ENCODE data around the gene ZNF536. TPM values are rescaled to one million over a fixed set of nuclear protein-coding genes. Genes with fewer than 3 reads are reported as not detected.

The ZNF536 gene
- total and polyA plus RNA-seq, 2 donors (not counting 3 experiments of a cell fraction or from before 2014, with no cell fraction given) = not detected

DNA sequence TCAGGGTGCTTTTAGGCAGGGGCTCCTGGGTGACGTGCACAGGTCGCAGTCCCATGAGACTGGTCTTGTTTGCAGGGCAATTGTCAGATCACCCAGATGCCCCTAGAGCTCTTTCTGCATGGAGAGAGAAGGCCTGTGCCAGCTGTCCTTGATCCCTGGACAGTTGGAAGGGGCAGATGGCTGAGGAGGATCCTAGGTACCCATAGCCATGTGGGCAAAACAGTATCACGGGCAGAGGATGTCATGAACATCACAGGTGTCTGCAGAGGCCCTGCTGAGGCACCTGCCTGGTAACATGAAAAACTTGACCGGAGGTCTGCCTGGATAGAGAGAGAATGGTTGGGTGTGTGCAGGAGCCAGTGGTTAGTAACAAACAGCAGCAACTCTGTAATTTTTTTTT is 99.3 kb downstream of the ZNF536 start:
- H3K36me3 ChIP-seq (ENCODE audit: control insufficient read depth in 2 of 2, extremely low read depth in 1 of 2, insufficient read depth in 2 of 2, low read length in 2 of 2) = no peaks in the 10 kb centered on the region
- peaks cover 6% of the 10 kb centered on the region for H3K9me3 ChIP-seq (replicated peaks; ENCODE audit: control insufficient read depth, insufficient read depth, low read length)
- DNase-seq (ENCODE audit: low read depth, low spot score) (no peak), FAIRE-seq (no peak)
- intact Hi-C loops (cut with micrococcal nuclease) (no loop called here), dilution Hi-C loops (cut with MboI; ENCODE audit: extremely low pct_ligation_motif_present, low sequenced_read_pairs) (no loop called here)
- no peaks in the 10 kb centered on the region for H3K27me3 ChIP-seq (ENCODE audit: control insufficient read depth in 2 of 2, insufficient read depth in 2 of 2, low read length in 2 of 2)
- no peaks in the 10 kb centered on the region for H4K20me1 ChIP-seq (replicated peaks; ENCODE audit: control insufficient read depth, extremely low read depth, insufficient read depth, low read length)
- ChIA-PET POLR2A (no interaction called here), CTCF (no interaction called here)
- no peak overlapping the region for H3K4me2 ChIP-seq (ENCODE audit: insufficient read depth, low read length)
- no peaks in the 10 kb centered on the region for H3K9me1 ChIP-seq (replicated peaks; ENCODE audit: control insufficient read depth, extremely low read depth, insufficient read depth, low read length)
- BruUV-seq (replicated peaks) = no TSS peak
- no peaks in the 10 kb centered on the region for H3K4me1 ChIP-seq (ENCODE audit: control insufficient read depth, extremely low read depth, insufficient read depth, low read length)
- H3K9ac ChIP-seq (replicated peaks; ENCODE audit: extremely low read depth, insufficient read depth, low read length) = no peak overlapping the region
- H3K27ac ChIP-seq (ENCODE audit: insufficient read depth, low read depth, low read length) = no peak overlapping the region
- H3K4me3 ChIP-seq (replicated peaks in 1 of 3; ENCODE audit: insufficient read depth in 1 of 3, low read depth in 1 of 3, low read length in 3 of 3) = no peak overlapping the region
- no peaks in the 10 kb centered on the region for H3K79me2 ChIP-seq (ENCODE audit: control insufficient read depth, insufficient read depth, low read length)
- no peak overlapping the region for H2AFZ ChIP-seq (ENCODE audit: low read depth, low read length)
- TF ChIP-seq MYC (IDR thresholded peaks at IDR 0.05; ENCODE audit: low read depth, low read length) (no peak), POLR2A (IDR thresholded peaks at IDR 0.05; ENCODE audit: low read depth, low read length) (no peak), EZH2 (IDR thresholded peaks at IDR 0.05; ENCODE audit: borderline replicate concordance, low read depth, low read length, severe bottlenecking) (no peak), JUN (IDR thresholded peaks at IDR 0.05; ENCODE audit: borderline replicate concordance, insufficient read depth, insufficient read length, low read depth) (no peak)
- TF ChIP-seq, protein P1, sequence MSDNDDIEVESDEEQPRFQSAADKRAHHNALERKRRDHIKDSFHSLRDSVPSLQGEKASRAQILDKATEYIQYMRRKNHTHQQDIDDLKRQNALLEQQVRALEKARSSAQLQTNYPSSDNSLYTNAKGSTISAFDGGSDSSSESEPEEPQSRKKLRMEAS (IDR thresholded peaks at IDR 0.05; ENCODE audit: insufficient read depth, insufficient read length) = no peak

- Histone ChIP-seq H3K4me3 (replicated peaks in 1 of 3; ENCODE audit: insufficient read depth in 1 of 3, low read depth in 1 of 3, low read length in 3 of 3) (no peak overlapping the region), H3K79me2 (ENCODE audit: control insufficient read depth, insufficient read depth, low read length) (no peaks in the 10 kb centered on the region), H3K4me1 (ENCODE audit: control insufficient read depth, extremely low read depth, insufficient read depth, low read length) (no peaks in the 10 kb centered on the region), H3K9ac (replicated peaks; ENCODE audit: extremely low read depth, insufficient read depth, low read length) (no peak overlapping the region), H3K9me1 (replicated peaks; ENCODE audit: control insufficient read depth, extremely low read depth, insufficient read depth, low read length) (no peaks in the 10 kb centered on the region), H2AFZ (ENCODE audit: low read depth, low read length) (no peak overlapping the region), H3K36me3 (ENCODE audit: control insufficient read depth in 2 of 2, extremely low read depth in 1 of 2, insufficient read depth in 2 of 2, low read length in 2 of 2) (no peaks in the 10 kb centered on the region), H4K20me1 (replicated peaks; ENCODE audit: control insufficient read depth, extremely low read depth, insufficient read depth, low read length) (no peaks in the 10 kb centered on the region), H3K27me3 (ENCODE audit: control insufficient read depth in 2 of 2, insufficient read depth in 2 of 2, low read length in 2 of 2) (no peaks in the 10 kb centered on the region), H3K9me3 (replicated peaks; ENCODE audit: control insufficient read depth, insufficient read depth, low read length) (peaks cover 5% of the 10 kb centered on the region), H3K27ac (ENCODE audit: insufficient read depth, low read depth, low read length) (no peak overlapping the region), H3K4me2 (ENCODE audit: insufficient read depth, low read length) (no peak overlapping the region)
- dilution Hi-C loops (cut with MboI; ENCODE audit: extremely low pct_ligation_motif_present, low sequenced_read_pairs) (no loop called here), intact Hi-C loops (cut with micrococcal nuclease) (no loop called here)
- no TSS peak for BruUV-seq (replicated peaks)
- POLR2A ChIA-PET = no interaction called here
- DNase-seq (ENCODE audit: low read depth, low spot score) (no peak), FAIRE-seq (no peak)
- TF ChIP-seq, protein P1 (IDR thresholded peaks at IDR 0.05; ENCODE audit: insufficient read depth, insufficient read length) = no peak
- TF ChIP-seq MYC (IDR thresholded peaks at IDR 0.05; ENCODE audit: low read depth, low read length) = no peak
- no peak for TF ChIP-seq GATA2 (IDR thresholded peaks at IDR 0.05; ENCODE audit: insufficient read depth, insufficient read length, low read depth, low read length)
- no peak for TF ChIP-seq POLR2AphosphoS5 (IDR thresholded peaks at IDR 0.05; ENCODE audit: insufficient read depth, low read depth, low read length)
- no peak for TF ChIP-seq FOS (IDR thresholded peaks at IDR 0.05; ENCODE audit: borderline replicate concordance, insufficient read depth, low read length)
- no peak for TF ChIP-seq EZH2 (IDR thresholded peaks at IDR 0.05; ENCODE audit: borderline replicate concordance, low read depth, low read length, severe bottlenecking)
- no peak for TF ChIP-seq CTCF (IDR thresholded peaks at IDR 0.05; ENCODE audit: extremely low read depth in 1 of 2, insufficient read depth in 1 of 2, low read depth in 1 of 2, low read length in 2 of 2)
- TF ChIP-seq JUN (IDR thresholded peaks at IDR 0.05; ENCODE audit: borderline replicate concordance, insufficient read depth, insufficient read length, low read depth) = no peak
- no peak for TF ChIP-seq POLR2A (IDR thresholded peaks at IDR 0.05; ENCODE audit: low read depth, low read length)
- CTCF ChIA-PET = no interaction called here
Observed at GRCh38 chr19:30473334-30473867, 101.2 kb downstream of the ZNF536 start.
